Thyroid gland (tissue), 4 donors: ENCODE results near the gene KHDC1.

ENCODE experiments used
- CTCF ChIP-seq, 6 experiments: fragments of 200-600 bp in 3 of 6; fragments of 450-650 bp in 3 of 6; sonication (generic) in 3 of 6; IDR thresholded peaks; one replicate each; pipeline ENCODE4 v1.5.1; 2016 to 2019; ENCODE audit warnings: antibody characterized with exemption in 6 of 6, mild to moderate bottlenecking in 2 of 6, inconsistent platforms in 1 of 6, moderate library complexity in 1 of 6
- POLR2A ChIP-seq, 2 donors: fragments of 450-650 bp; IDR thresholded peaks; one replicate each; pipeline ENCODE4 v1.6.1; 2017; ENCODE audit warnings: antibody characterized with exemption in 2 of 2, mild to moderate bottlenecking in 2 of 2, moderate library complexity in 1 of 2

DNA sequence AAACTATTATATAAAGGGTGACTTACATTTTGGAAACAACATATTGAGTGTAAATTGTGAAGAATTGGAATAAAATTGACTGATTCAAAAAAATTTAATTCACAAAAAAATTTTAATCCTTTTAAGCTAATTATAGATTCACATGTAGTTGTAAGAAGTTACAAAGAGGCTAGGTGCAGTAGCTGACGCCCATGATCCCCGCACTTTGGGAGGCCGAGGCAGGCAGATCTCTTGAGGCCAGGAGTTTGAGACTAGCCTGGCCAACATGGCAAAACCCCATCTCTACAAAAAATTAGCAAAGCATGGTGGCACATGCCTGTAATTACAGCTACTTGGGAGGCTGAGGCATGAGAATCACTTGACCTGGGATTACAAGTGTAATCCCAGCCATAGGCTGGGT lies 30.3 kb upstream of the KHDC1 start:
- TF ChIP-seq CTCF (IDR thresholded peaks at IDR 0.05) (no peak), POLR2A (IDR thresholded peaks at IDR 0.05) (no peak)
